NCI-H82 treated with DMSO at 0.1 percent for 48 hours (cell line): ENCODE data around the gene G3BP2.
"Not testable (repeated sequence)": the region's sequence is repeated elsewhere in the genome, so short reads cannot be mapped to it uniquely, and the experiment has no call there.

Experiments used
- DNase-seq: peaks from one replicate; lab custom pipeline; 2025; ENCODE audit not compliant: unreplicated experiment; lab: John Stamatoyannopoulos, UW

G3BP2 gene

GRCh38 chr4:75673027-75673958, at the start of gene G3BP2:
TSS of gene G3BP2 (minus strand) at chr4:75673411. CDS start at chr4:75662025, 11,386 bp downstream.
- DNase-seq = peak; percentile 86

DNA sequence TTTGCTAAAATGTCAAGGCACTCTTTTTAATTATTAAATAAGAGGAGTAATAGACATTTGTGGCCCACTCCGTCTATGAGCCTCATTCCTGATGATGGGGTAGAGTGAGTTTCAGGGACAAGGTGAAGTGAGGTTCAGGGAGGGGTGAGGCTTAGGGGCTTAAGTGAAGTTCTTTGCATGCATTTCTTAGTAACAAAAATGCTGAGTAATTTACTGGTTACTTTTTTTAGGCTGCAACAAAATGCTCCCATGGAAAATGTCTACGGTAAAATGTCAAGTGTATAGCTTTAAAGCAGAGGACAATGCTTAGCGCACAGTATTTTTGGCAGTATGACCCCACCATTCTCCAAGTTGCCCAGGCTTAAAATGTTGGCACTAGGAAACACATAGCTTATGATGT, 49.2 kb upstream of the G3BP2 start:
- no peak for DNase-seq

GRCh38 chr4:75718529-75718928, 45.3 kb upstream of the G3BP2 start:
- no peak for DNase-seq

DNA sequence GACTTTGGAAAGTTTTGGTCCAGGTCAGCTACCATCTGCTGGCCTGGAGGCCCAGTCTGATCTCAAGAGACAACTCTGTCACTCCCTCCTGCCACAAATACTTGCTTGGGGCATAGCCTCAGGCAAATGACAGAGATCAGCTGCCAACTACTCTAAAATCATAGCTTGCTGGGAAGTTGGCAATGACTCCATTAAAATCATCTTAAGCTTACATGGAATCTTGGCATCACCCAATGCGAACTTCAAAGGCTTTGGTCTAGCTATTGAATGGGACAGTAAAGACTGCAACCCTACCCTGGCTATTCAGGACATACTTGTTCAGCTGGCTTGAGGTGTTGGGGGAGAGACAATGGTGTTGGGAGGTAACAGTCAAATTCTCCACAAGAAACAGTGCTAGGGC, 44.2 kb upstream of the G3BP2 start:
- no peak for DNase-seq

DNA sequence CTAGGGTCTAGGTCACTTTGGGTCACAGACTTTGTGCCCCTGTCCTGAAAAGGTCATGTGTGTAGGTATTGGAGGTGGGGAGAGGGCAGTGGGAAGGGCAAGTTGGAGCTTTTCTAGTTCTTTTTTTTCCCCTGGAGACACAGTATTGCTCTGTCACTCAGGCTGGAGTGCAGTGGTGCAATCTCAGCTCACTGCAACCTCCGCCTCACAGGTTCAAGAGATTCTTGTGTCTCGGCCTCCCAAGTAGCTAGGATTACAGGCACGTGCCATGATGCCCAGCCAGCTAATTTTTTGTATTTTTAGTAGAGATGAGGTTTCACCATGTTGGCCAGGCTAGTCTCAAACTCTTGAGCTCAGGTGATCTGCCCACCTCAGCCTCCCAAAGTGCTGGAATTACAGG, 42.8 kb upstream of the G3BP2 start:
- not testable (repeated sequence) for DNase-seq

- DNase-seq = no peak
Observed at GRCh38 chr4:75715105-75715799, 42.0 kb upstream of the G3BP2 start.

- DNase-seq = no peak
Observed at GRCh38 chr4:75714704-75715103, 41.5 kb upstream of the G3BP2 start.

GRCh38 chr4:75714011-75714410, 40.8 kb upstream of the G3BP2 start:
- DNase-seq = no peak

DNA sequence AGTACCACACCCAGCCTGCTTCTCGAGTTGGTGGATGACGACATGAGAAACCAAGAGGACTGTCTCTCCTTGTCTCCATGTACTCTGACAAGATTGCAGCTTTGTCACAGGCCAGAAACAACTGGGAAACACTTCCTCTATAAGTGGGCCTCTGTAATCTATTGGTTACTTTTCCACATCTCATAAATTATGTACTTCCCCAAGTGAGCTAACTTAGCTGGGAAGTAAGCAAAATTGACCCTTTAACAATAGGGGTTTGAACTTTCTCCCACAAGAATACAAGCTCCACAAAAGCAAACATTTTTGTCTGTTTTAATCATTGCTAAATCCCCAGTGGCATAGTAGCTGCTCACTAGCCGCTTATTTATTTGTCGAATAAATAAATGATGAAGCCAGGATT, 37.0 kb upstream of the G3BP2 start:
- DNase-seq = no peak

DNA sequence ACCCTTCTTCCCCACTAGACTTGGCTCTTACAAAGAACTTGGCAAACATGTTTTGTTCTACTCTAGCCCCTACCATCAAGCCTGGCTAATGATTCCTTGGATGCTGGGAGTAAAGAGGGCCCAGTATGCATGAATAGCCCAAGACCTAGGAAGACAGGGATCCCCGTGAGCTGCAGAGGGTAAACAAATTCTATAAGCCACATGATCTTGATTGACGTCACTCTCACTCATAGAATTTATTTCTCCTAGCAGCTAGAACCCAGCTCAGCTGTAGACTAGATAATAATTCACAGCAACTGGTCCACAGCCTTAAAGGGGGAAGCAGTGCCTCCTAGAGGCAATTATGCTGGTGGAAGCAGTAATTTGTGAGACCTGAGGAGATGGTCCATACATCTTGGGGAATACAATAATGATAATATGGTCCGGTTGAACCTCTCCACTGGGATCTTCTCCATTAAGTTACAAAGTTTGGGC, 35.0 kb upstream of the G3BP2 start:
- no peak for DNase-seq

DNA sequence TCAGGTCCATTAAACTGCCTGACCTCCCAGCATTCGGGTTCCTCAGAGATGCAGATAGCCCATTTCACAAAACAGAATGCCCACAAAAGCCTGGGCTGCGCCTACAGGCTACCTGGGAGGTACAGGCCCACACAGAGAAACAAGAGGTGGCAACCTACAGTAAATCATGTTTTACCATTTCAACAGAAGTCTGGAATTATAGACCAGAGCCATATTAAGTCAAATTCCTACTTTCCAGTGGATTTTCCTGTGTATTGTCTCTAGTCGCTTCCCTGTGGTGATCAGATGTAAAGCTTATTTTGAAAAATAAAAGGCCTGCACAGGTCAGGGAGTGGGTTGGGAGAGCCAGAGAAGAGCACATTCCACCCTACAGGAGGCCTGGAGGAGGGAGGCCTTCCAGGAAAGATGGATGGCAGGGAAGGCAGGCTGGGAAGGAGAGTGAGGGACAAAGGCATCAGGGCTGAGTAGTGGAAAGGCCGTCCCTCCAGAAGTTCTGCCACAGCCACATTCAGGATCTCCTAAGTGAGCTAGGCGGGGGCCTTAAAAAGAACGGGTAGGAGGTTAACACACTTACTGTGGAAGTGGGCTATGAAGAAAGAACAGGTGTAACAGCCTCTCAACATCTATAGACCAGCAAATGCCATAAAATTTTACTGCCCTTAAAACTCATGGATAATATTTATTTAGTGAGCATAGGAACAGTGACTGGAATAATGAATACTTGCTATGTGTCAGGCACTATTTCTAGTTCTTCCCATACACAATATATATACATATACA, 32.2 kb upstream of the G3BP2 start:
- no peak for DNase-seq

DNA sequence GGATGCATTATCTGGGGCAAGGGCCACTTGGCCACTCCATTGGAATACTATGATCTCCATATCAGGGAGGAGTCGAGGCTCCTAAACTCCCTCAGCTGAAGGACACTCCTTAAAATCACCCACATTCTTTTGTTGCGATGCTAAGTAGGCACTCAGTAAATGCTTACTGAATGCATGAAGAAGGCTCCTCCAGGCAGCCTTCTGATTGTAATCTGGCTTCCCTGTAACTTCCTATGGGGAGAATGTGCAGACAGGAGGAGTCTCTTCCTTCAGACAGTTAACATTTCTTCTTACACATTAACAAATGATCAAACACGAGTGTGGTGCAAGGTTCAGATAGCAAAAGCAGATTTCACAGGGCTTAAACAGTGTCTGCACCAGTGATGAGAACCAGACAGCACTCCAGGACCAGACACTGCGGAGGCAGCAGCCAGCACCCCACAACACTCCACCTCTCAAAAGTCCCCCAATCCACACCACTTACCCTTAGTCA, 29.8 kb upstream of the G3BP2 start:
- DNase-seq = no peak

DNA sequence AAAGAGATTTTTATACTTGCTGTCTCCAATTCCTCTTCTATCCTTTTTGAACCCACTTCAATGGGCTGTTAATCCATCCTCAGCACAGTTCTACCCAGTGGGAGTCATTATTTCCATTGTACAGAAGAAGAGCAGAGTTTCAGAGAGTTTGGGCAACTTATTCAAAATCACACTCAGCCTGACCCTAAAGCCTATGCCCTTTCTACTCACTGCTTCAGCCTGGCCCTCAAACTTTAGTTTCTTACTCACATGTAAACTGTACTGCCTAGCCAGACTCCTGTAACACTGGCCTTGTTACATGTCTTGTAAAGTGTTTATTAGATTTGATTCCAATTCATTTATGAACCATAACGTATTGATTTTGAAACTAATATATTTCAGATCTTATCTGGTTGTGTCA, 26.1 kb upstream of the G3BP2 start:
- DNase-seq = no peak

DNA sequence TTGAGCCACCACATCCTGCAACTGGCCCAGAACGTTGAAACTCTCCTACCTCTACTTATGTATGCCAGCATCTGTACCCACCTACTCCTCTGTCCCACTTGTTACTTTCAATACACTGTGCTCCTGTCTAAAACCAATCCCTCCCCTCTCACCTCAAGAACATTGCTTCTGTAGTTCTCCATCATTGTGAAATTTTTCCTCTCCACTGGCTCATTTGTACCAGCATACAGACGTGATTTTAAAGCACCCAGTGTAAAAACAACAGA, 25.7 kb upstream of the G3BP2 start:
- no peak for DNase-seq

GRCh38 chr4:75698162-75698962, 25.2 kb upstream of the G3BP2 start:
- DNase-seq = no peak

- no peak for DNase-seq
Observed at GRCh38 chr4:75696581-75696980, 23.4 kb upstream of the G3BP2 start.

- DNase-seq = no peak
Observed at GRCh38 chr4:75696071-75696470, 22.9 kb upstream of the G3BP2 start.

DNA sequence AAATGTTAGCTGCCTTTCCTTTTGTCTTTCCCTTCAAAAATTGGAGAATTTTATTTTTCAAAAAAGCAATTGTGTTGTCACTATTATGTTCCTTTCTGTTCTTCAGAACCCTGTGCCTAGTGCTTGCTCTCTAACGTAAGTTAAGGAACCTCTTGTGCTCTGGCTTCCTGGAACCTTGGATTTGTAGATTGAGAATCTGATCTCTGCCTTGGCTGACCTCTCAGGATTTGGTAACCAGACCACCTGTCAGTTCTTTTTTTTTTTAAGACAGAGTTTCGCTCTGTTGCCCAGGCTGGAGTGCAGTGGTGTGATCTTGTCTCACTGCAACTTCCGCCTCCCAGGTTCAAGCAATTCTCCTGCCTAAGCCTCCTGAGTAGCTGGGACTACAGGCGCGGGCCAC, 18.9 kb upstream of the G3BP2 start:
- DNase-seq = not testable (repeated sequence)

- not testable (repeated sequence) for DNase-seq
Observed at GRCh38 chr4:75687125-75687524, 13.9 kb upstream of the G3BP2 start.

GRCh38 chr4:75686346-75686745, 13.1 kb upstream of the G3BP2 start:
- no peak for DNase-seq
